GM21723 (cell line): Measurements from ENCODE around the gene SFMBT2.
A peak's percentile ranks its signal among the peaks of the same experiment; 100 is the strongest.

Experiments used
- ATAC-seq: cut with Tn5 transposase; IDR thresholded peaks from one replicate; pipeline ENCODE4 v1.9.1; 2021; ENCODE audit warnings: mild to moderate bottlenecking, moderate library complexity; ENCODE audit not compliant: unreplicated experiment

The SFMBT2 gene

GRCh38 chr10:7275761-7276440 lies 134.9 kb downstream of the SFMBT2 start:
- no peak for ATAC-seq

GRCh38 chr10:7274293-7274692 lies 136.5 kb downstream of the SFMBT2 start:
- ATAC-seq = no peak

GRCh38 chr10:7272008-7272407 lies 138.8 kb downstream of the SFMBT2 start:
- ATAC-seq = no peak

- ATAC-seq = no peak
These were observed 140.8 kb downstream of the SFMBT2 start for GRCh38 chr10:7269988-7270387.

- ATAC-seq = no peak
These were observed 143.7 kb downstream of the SFMBT2 start for GRCh38 chr10:7267142-7267541.

- ATAC-seq = no peak
These were observed 145.3 kb downstream of the SFMBT2 start for GRCh38 chr10:7265396-7266123.

GRCh38 chr10:7264313-7264756 lies 146.5 kb downstream of the SFMBT2 start:
- ATAC-seq = no peak

- ATAC-seq = no peak
These were observed 147.2 kb downstream of the SFMBT2 start for GRCh38 chr10:7263616-7264015.

- no peak for ATAC-seq
These were observed 149.5 kb downstream of the SFMBT2 start for GRCh38 chr10:7261351-7261750.

- no peak for ATAC-seq
These were observed 149.9 kb downstream of the SFMBT2 start for GRCh38 chr10:7260912-7261311.

GRCh38 chr10:7260412-7260900 lies 150.4 kb downstream of the SFMBT2 start:
- ATAC-seq = peak; percentile 72

GRCh38 chr10:7258948-7259523 lies 151.8 kb downstream of the SFMBT2 start:
- ATAC-seq = peak; percentile 75

- no peak for ATAC-seq
These were observed 155.3 kb downstream of the SFMBT2 start for GRCh38 chr10:7255517-7255916.

- no peak for ATAC-seq
These were observed 159.0 kb downstream of the SFMBT2 start for GRCh38 chr10:7251696-7252465.

GRCh38 chr10:7250236-7250635 lies 160.6 kb downstream of the SFMBT2 start:
- ATAC-seq = no peak

GRCh38 chr10:7248585-7249164 lies 162.2 kb downstream of the SFMBT2 start:
- ATAC-seq = no peak

GRCh38 chr10:7248148-7248547 lies 162.7 kb downstream of the SFMBT2 start:
- no peak for ATAC-seq

GRCh38 chr10:7245505-7245904 lies 165.3 kb downstream of the SFMBT2 start:
- ATAC-seq = no peak

- ATAC-seq = peak; percentile 85
These were observed 167.0 kb downstream of the SFMBT2 start for GRCh38 chr10:7243873-7244272.

- no peak for ATAC-seq
These were observed 167.7 kb downstream of the SFMBT2 start for GRCh38 chr10:7243139-7243538.
